HCT116 (cell line): ENCODE data around the gene RABGAP1. TPM values are rescaled to one million over a fixed set of nuclear protein-coding genes. Genes with fewer than 3 reads are reported as not detected.

Experiments used
- ATAC-seq: fragments of 200-7000 bp; cut with Tn5 transposase; 2 replicates; pipeline ENCODE4 v1.9.1; 2020; ENCODE audit warnings: mild to moderate bottlenecking, moderate library complexity
- BruUV-seq: library from RNA; stranded (reverse); fragments of 400-500 nt; replicated peaks from 2 replicates; lab custom pipeline; 2021; lab: Mats Ljungman, UMichigan
- CTCF ChIA-PET: fragments of 300-600 bp; sonication (Branson Sonifier 250); formaldehyde crosslinking; loops from one replicate; lab custom pipeline; 2021; ENCODE audit warnings: antibody characterized with exemption; lab: Charles Lee
- POLR2A ChIA-PET: fragments of 300-600, 350-600 bp; sonication (Branson Sonifier 250); formaldehyde crosslinking; loops from one replicate; lab custom pipeline; 2021; ENCODE audit warnings: antibody characterized with exemption; lab: Charles Lee
- RAD21 ChIA-PET, 2 experiments: fragments of 300-600 bp; sonication (Branson Sonifier 250); formaldehyde crosslinking; loops; one replicate each; lab custom pipeline; 2023; ENCODE audit warnings: low total read pairs in 2 of 2; ENCODE audit not compliant: uncharacterized antibody in 2 of 2, unreplicated experiment in 2 of 2, low non-redundant PET in 1 of 2; lab: Charles Lee
- DNase-seq: peaks from one replicate; pipeline ENCODE4 v3.0.0-alpha.2; 2010; ENCODE audit warnings: low read depth, low spot score
- H2AFZ ChIP-seq: fragments of 200-600 bp; shearing (Covaris generic), sonication (generic); 2 replicates; pipeline ENCODE4 v1.6.1; 2017; ENCODE audit warnings: low read depth, mixed run types, mixed read lengths, antibody characterized with exemption, low read length; ENCODE audit not compliant: poor library complexity, severe bottlenecking
- H3K27ac ChIP-seq: 2 replicates; pipeline ENCODE4 v1.5.1; 2012; ENCODE audit warnings: low read depth, low read length
- H3K27me3 ChIP-seq: fragments of 200-600 bp; sonication (generic); 2 replicates; pipeline ENCODE4 v1.6.1; 2016; ENCODE audit warnings: mixed run types, low read length, mixed read lengths; ENCODE audit not compliant: insufficient read depth
- H3K36me3 ChIP-seq, 2 experiments: fragments of 200-500 bp in 1 of 2; fragments of 200-600 bp in 1 of 2; sonication (Bioruptor generic) in 1 of 2; sonication (generic) in 1 of 2; 2 replicates each; pipeline versions ENCODE4 v1.5.1 to v1.6.1; 2014 to 2016; ENCODE audit warnings: low read length in 2 of 2, inconsistent platforms in 1 of 2, mixed read lengths in 1 of 2, mixed run types in 1 of 2; ENCODE audit not compliant: insufficient read depth in 2 of 2, control insufficient read depth in 1 of 2
- H3K4me1 ChIP-seq, 2 experiments: fragments of 200-600 bp in 1 of 2; sonication (generic) in 1 of 2; 2 replicates each; pipeline versions ENCODE4 v1.5.1 to v1.6.1; 2012 to 2017; ENCODE audit warnings: low read length in 2 of 2, inconsistent platforms in 1 of 2, mild to moderate bottlenecking in 1 of 2, mixed read lengths in 1 of 2, mixed run types in 1 of 2, moderate library complexity in 1 of 2; ENCODE audit not compliant: insufficient read depth in 2 of 2, control insufficient read depth in 1 of 2
- H3K4me2 ChIP-seq: fragments of 200-600 bp; sonication (generic); 2 replicates; pipeline ENCODE4 v1.6.1; 2017; ENCODE audit warnings: mixed run types, low read length, mixed read lengths
- H3K4me3 ChIP-seq, 2 experiments: fragments of 200-600 bp in 1 of 2; sonication (generic) in 1 of 2; replicated peaks in 1 of 2; 2 replicates each; pipeline ENCODE4 v1.5.1; 2011 to 2016; ENCODE audit warnings: low read length in 2 of 2, control low read depth in 1 of 2, low read depth in 1 of 2, mild to moderate bottlenecking in 1 of 2, mixed read lengths in 1 of 2, mixed run types in 1 of 2
- H3K79me2 ChIP-seq: fragments of 200-600 bp; sonication (generic); 2 replicates; pipeline ENCODE4 v1.6.1; 2017; ENCODE audit warnings: mild to moderate bottlenecking, mixed run types, low read length, moderate library complexity, mixed read lengths; ENCODE audit not compliant: insufficient read depth
- H3K9ac ChIP-seq: fragments of 200-600 bp; sonication (generic); 2 replicates; pipeline ENCODE4 v1.6.1; 2016; ENCODE audit warnings: low read length, mixed read lengths
- H3K9me2 ChIP-seq: fragments of 200-600 bp; sonication (generic), shearing (Covaris generic); 2 replicates; pipeline ENCODE4 v1.6.1; 2017; ENCODE audit warnings: mixed run types, mild to moderate bottlenecking, moderate library complexity; ENCODE audit not compliant: insufficient read depth
- H3K9me3 ChIP-seq, 2 experiments: fragments of 200-500 bp in 1 of 2; fragments of 200-600 bp in 1 of 2; sonication (Bioruptor generic) in 1 of 2; sonication (generic) in 1 of 2; 2 replicates each; pipeline ENCODE4 v1.6.1; 2014 to 2017; ENCODE audit warnings: low read length in 2 of 2, mixed read lengths in 2 of 2, inconsistent platforms in 1 of 2, low read depth in 1 of 2, mild to moderate bottlenecking in 1 of 2, mixed run types in 1 of 2, moderate library complexity in 1 of 2; ENCODE audit not compliant: control insufficient read depth in 1 of 2, insufficient read depth in 1 of 2
- H4K20me1 ChIP-seq: fragments of 200-600 bp; sonication (generic), shearing (Covaris generic); 2 replicates; pipeline ENCODE4 v1.6.1; 2017; ENCODE audit warnings: mixed run types, mild to moderate bottlenecking, moderate library complexity; ENCODE audit not compliant: insufficient read depth
- CBX3 ChIP-seq: IDR thresholded peaks from 2 replicates; pipeline ENCODE4 v1.6.1; 2012; ENCODE audit warnings: low read depth
- EGR1 ChIP-seq: IDR thresholded peaks from 2 replicates; pipeline ENCODE4 v1.6.1; 2012; ENCODE audit warnings: low read depth
- EZH2phosphoT487 ChIP-seq: fragments of 200-600 bp; IDR thresholded peaks from 2 replicates; pipeline ENCODE4 v1.6.1; 2018; ENCODE audit warnings: antibody characterized with exemption, borderline replicate concordance
- POLR2A ChIP-seq: IDR thresholded peaks from 2 replicates; pipeline ENCODE4 v1.7.0; 2011; ENCODE audit warnings: borderline replicate concordance; ENCODE audit not compliant: insufficient read depth, insufficient read length; ENCODE audit errors: extremely low read depth
- POLR2AphosphoS5 ChIP-seq: IDR thresholded peaks from 2 replicates; pipeline ENCODE4 v1.6.1; 2011; ENCODE audit warnings: mild to moderate bottlenecking, low read depth, low read length, moderate library complexity
- ZNF274 ChIP-seq: fragments of 200-500 bp; sonication (Bioruptor generic); IDR thresholded peaks from 2 replicates; pipeline ENCODE4 v1.6.1; 2014; ENCODE audit warnings: mild to moderate bottlenecking, low read depth, low read length, inconsistent platforms
- intact Hi-C: fragments of 100-400 bp; cut with micrococcal nuclease; formaldehyde crosslinking; loops from 2 replicates; pipeline ENCODE4 v1.10.0; 2022
- total RNA-seq: library from RNA; stranded (reverse); gene quantifications from one replicate; pipeline ENCODE4 v1.2.1, GENCODE V29; 2021; ENCODE audit not compliant: unreplicated experiment
- TF ChIP-seq, protein P1 (sequence below): IDR thresholded peaks from 2 replicates; pipeline ENCODE4 v1.6.1; 2012
- TF ChIP-seq, protein P2 (sequence below), 3 experiments: fragments of 200-600 bp in 1 of 3; sonication (generic) in 1 of 3; IDR thresholded peaks in 2 of 3; conservative IDR thresholded peaks in 1 of 3; 2 replicates each; pipeline ENCODE4 v1.5.1; 2012 to 2017; ENCODE audit warnings: low read depth in 2 of 3, low read length in 2 of 3, antibody characterized with exemption in 1 of 3, borderline replicate concordance in 1 of 3, control low read depth in 1 of 3, mild to moderate bottlenecking in 1 of 3, mixed read lengths in 1 of 3, mixed run types in 1 of 3, moderate library complexity in 1 of 3; ENCODE audit not compliant: insufficient read depth in 1 of 3
- TF ChIP-seq, protein P3 (sequence below): IDR thresholded peaks from 2 replicates; pipeline ENCODE4 v1.6.1; 2012; ENCODE audit warnings: low read depth

RABGAP1 gene
- total RNA-seq, 1 experiment from 2014 or later: 29.7 TPM

DNA sequence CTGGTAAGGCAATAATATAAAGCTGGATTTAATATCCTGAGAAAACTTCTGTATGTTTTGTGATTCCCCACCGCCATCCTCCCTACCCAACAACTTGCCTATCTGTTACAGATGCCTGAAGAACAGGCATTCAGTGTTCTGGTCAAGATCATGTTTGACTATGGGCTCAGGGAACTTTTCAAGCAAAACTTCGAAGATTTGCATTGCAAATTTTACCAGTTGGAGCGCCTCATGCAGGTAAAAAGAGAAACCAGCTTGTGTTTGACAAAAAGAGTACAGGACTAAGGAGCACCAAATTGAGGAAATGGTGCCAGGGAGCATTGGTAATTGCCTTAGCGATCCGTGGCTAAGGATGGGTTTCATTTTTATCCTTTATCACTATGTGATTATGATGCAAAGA lies 132.6 kb downstream of the RABGAP1 start:
- no peak overlapping the region for H3K9ac ChIP-seq
- intact Hi-C loops: no loop called here
- ATAC-seq (no peak), DNase-seq (no peak)
- H3K9me2 ChIP-seq: no peaks in the 10 kb centered on the region
- H3K79me2 ChIP-seq: no peaks in the 10 kb centered on the region
- H3K36me3 ChIP-seq: peaks cover 15 to 16% of the 10 kb centered on the region in 2 experiments; a peak in 3 of 4 replicates
- RAD21 ChIA-PET: no interaction called here
- H2AFZ ChIP-seq: no peak overlapping the region
- POLR2A ChIA-PET: no interaction called here
- H3K4me3 ChIP-seq: no peak overlapping the region
- no peak overlapping the region for H3K4me2 ChIP-seq
- no peaks in the 10 kb centered on the region for H4K20me1 ChIP-seq
- no peaks in the 10 kb centered on the region for H3K9me3 ChIP-seq
- H3K27me3 ChIP-seq: no peaks in the 10 kb centered on the region
- TF ChIP-seq, protein P1, sequence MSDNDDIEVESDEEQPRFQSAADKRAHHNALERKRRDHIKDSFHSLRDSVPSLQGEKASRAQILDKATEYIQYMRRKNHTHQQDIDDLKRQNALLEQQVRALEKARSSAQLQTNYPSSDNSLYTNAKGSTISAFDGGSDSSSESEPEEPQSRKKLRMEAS: no peak
- TF ChIP-seq EZH2phosphoT487: no peak
- TF ChIP-seq POLR2AphosphoS5: no peak
- TF ChIP-seq POLR2A: no peak
- no peak for TF ChIP-seq CBX3
- TF ChIP-seq, protein P2, sequence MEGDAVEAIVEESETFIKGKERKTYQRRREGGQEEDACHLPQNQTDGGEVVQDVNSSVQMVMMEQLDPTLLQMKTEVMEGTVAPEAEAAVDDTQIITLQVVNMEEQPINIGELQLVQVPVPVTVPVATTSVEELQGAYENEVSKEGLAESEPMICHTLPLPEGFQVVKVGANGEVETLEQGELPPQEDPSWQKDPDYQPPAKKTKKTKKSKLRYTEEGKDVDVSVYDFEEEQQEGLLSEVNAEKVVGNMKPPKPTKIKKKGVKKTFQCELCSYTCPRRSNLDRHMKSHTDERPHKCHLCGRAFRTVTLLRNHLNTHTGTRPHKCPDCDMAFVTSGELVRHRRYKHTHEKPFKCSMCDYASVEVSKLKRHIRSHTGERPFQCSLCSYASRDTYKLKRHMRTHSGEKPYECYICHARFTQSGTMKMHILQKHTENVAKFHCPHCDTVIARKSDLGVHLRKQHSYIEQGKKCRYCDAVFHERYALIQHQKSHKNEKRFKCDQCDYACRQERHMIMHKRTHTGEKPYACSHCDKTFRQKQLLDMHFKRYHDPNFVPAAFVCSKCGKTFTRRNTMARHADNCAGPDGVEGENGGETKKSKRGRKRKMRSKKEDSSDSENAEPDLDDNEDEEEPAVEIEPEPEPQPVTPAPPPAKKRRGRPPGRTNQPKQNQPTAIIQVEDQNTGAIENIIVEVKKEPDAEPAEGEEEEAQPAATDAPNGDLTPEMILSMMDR (IDR thresholded peaks at IDR 0.05 in 2 of 3, conservative IDR thresholded peaks at IDR 0.05 in 1 of 3; ENCODE audit: borderline replicate concordance in 1 of 3, insufficient read depth in 1 of 3, low read depth in 2 of 3, low read length in 2 of 3): no peak
- TF ChIP-seq ZNF274: no peak
- no peak overlapping the region for H3K27ac ChIP-seq
- BruUV-seq: no TSS peak
- CTCF ChIA-PET: interaction anchor here (0.7 kb wide), 1 partner anchor 20 kb away, joined by 3 read pairs; no protein-coding TSS in a partner anchor
- no peaks in the 10 kb centered on the region for H3K4me1 ChIP-seq

DNA sequence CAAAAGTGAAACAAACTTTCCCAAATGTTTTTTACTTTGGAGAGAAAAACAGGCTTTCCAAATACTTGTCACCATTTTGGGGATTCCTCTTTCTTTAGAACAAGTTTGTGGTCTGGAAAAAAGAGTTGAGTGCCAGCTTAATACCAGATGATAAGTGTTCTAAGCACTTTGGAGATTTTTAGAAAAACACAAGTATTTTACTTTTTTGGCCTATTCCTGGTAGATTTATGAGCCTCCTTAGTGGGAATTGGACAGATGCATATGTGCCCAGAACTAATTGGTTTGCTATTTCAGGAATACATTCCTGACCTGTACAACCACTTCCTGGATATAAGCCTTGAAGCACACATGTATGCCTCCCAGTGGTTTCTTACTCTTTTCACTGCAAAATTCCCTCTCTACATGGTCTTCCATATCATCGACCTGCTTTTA lies 133.2 kb downstream of the RABGAP1 start:
- Histone ChIP-seq H3K79me2 (no peaks in the 10 kb centered on the region), H3K27me3 (no peaks in the 10 kb centered on the region), H4K20me1 (no peaks in the 10 kb centered on the region), H3K9me2 (no peaks in the 10 kb centered on the region), H3K9ac (no peak overlapping the region), H3K36me3 (peaks cover 16 to 19% of the 10 kb centered on the region in 2 experiments; a peak in 3 of 4 replicates), H3K9me3 (no peaks in the 10 kb centered on the region), H3K4me2 (no peak overlapping the region), H2AFZ (no peak overlapping the region), H3K4me3 (no peak overlapping the region), H3K4me1 (no peaks in the 10 kb centered on the region), H3K27ac (no peak overlapping the region)
- ChIA-PET RAD21 (no interaction called here), CTCF (no interaction called here), POLR2A (no interaction called here)
- TF ChIP-seq, protein P3, sequence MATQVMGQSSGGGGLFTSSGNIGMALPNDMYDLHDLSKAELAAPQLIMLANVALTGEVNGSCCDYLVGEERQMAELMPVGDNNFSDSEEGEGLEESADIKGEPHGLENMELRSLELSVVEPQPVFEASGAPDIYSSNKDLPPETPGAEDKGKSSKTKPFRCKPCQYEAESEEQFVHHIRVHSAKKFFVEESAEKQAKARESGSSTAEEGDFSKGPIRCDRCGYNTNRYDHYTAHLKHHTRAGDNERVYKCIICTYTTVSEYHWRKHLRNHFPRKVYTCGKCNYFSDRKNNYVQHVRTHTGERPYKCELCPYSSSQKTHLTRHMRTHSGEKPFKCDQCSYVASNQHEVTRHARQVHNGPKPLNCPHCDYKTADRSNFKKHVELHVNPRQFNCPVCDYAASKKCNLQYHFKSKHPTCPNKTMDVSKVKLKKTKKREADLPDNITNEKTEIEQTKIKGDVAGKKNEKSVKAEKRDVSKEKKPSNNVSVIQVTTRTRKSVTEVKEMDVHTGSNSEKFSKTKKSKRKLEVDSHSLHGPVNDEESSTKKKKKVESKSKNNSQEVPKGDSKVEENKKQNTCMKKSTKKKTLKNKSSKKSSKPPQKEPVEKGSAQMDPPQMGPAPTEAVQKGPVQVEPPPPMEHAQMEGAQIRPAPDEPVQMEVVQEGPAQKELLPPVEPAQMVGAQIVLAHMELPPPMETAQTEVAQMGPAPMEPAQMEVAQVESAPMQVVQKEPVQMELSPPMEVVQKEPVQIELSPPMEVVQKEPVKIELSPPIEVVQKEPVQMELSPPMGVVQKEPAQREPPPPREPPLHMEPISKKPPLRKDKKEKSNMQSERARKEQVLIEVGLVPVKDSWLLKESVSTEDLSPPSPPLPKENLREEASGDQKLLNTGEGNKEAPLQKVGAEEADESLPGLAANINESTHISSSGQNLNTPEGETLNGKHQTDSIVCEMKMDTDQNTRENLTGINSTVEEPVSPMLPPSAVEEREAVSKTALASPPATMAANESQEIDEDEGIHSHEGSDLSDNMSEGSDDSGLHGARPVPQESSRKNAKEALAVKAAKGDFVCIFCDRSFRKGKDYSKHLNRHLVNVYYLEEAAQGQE: no peak
- no peak for TF ChIP-seq EGR1
- TF ChIP-seq, protein P2 (IDR thresholded peaks at IDR 0.05 in 2 of 3, conservative IDR thresholded peaks at IDR 0.05 in 1 of 3; ENCODE audit: borderline replicate concordance in 1 of 3, insufficient read depth in 1 of 3, low read depth in 2 of 3, low read length in 2 of 3): no peak
- no peak for DNase-seq
- BruUV-seq: no TSS peak
- intact Hi-C loops: no loop called here
- ATAC-seq: no peak
